SW 1271 (cell line): Measurements from ENCODE around the gene ADCY2.

ENCODE experiments used
- DNase-seq, 2 experiments: peaks; one replicate each; lab custom pipeline; 2025; lab: John Stamatoyannopoulos, UW

Gene ADCY2

DNA sequence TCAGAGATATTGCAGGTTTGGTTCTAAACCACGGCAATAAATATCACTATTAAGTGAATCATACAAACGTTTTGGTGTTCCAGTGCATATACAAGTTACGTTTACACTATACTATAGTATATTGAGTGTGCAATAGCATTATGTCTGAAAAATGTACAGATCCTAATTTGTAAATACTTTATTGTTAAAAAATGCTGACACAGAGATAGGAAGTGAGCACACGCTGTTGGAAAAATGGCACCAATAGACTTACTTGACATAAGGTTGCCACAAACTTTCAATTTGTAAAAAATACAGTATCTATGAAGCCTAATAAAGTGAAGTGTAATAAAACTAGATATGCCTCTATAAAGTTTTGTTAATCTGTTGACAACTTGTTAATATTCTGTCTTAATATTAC lies 439.0 kb downstream of the ADCY2 start:
- no peak for DNase-seq

DNA sequence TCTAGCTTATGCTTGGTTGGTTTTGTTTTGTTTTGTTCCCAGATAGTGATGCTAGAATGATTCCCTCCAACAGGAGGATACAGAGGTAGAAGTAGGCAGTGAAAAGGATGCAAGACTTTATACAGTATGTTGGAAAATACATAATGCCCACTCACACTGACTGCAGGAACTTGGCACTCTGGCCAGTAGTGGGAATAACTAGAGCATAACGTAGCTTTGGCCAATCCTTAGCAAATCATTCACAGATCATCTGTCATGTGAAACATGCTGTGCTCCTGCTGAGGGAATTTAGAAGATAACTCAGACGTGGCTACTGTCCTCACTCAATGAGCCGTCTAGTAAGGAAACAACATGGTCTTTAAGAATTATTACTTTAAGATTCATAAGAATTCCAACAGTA lies 441.5 kb downstream of the ADCY2 start:
- no peak for DNase-seq

DNA sequence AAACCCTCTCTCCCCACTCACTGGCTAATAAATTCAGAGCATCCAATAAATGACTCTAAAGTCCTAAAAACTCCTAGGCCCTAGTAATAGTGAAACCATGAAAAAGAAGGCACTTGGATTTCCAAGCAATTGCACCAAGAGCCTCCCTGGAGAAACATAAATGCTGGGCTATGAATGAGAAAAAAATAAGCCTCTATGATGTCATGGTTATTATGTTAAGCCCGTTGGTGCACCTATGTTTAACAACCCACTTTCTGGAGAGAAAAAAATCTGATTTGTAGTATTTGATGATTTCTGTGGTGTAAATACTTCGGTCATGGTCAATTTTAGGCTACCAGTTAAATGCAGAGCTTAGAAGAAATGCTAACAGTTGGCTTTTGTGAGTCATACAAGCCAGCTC lies 446.6 kb downstream of the ADCY2 start:
- no peak for DNase-seq

DNA sequence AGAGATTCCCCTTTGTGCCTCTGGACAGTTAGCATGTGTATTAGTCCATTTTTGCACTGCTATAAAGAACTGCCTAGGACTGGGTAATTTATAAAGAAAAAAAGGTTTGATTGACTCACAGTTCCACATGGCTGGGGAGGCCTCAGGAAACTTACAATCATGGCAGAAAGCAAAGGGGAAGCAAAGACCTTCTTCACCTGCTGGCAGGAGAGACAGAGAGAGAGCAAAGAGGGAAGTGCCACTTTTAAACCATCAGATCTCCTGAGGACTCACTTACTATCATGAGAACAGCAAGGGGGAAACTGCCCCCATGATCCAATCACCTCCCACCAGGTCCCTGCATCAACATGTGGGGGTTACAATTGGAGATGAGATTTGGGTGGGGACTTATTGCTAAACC lies 449.0 kb downstream of the ADCY2 start:
- no peak for DNase-seq

- no peak for DNase-seq
These were observed 449.6 kb downstream of the ADCY2 start for GRCh38 chr5:7845557-7845956.

DNA sequence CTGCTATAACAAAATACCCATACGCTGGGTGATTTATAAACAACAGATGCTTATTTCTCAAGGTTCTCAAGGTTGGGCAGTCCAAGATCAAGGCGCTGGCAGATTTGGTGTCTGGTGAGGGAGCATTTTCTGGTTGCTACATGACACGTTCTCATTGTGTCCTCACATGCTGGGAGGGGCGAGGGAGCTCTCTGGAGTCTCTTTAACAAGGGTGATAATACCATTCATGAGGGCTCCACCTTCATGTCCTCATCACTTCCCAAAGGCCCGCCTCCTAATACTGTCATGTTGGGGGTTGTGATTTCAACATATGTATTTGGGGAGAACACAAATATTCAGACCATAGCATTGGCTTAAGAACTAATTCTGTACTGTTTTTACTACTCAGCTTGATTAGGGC lies 450.4 kb downstream of the ADCY2 start:
- no peak for DNase-seq

- DNase-seq: no peak
These were observed 452.4 kb downstream of the ADCY2 start for GRCh38 chr5:7848296-7848695.

- no peak for DNase-seq
These were observed 453.9 kb downstream of the ADCY2 start for GRCh38 chr5:7849681-7850394.

DNA sequence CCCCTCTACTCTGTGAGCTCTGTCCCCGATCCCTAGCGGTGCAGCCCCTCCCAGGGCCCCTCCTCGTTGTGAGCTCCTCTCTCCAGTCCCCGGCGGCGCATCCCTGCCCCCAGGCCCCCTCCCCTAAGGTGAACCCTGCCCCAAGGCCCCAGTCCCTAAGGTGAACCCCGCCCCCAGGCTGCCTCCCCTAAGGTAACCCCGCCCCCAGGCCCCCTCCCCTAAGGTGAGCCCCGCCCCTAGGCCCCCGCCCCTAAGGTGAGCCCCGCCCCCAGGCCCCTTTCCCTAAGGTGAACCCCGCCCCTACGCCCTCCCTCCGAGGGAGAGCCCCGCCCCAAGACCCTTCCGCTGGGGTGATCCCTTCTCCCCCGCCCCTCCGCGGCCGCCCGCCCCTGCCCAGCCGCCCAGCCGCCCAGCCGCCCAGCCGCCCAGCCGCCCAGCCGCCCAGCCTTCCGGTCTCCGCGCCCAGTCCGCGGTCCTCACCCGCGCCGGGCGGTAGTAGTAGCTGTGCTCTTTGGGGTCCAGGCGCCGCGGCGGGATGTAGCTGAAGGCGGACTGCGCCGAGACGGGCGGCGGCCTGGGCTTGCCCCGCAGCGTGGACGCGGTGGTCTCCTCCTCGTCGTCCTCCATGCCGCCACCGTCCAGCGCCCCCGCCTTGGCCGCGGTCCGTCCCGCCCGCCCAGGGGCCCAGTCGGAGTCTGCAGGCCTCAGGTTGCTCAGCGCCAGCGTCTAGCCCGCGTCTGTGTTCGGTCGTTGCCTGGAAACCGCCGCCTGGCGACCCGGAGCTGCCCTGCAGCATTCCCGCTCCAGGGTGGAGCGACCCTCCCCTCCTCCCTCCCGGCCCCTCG lies 454.7 kb downstream of the ADCY2 start, which contains the start of gene CFAP90:
Gene CFAP90 (minus strand): TSS at position 739 of the 845 bp plus-strand sequence. CDS start 112 bp downstream, at position 627.
- DNase-seq: no peak

GRCh38 chr5:7851240-7851592 lies 455.3 kb downstream of the ADCY2 start:
- no peak for DNase-seq

GRCh38 chr5:7851617-7852289 lies 455.8 kb downstream of the ADCY2 start:
- no peak for DNase-seq

DNA sequence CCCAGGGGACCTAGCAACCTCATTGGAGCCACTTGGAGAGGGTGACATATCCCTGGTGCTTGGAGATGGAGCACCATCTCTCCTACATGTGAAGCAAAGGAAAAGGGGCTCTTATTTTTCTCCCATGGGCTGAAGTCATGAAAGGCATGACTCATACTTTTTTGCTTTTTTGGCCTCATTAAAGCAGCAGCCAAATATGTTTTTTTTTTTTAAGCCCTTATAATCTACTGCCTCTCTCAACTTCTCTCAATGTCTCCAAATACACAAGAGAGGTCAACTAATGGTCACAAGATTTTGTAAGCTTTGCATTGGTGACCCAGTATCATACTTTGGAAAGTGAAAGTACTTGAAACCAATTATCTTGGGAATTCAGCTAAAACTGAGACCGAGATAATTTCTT lies 456.6 kb downstream of the ADCY2 start:
- DNase-seq: no peak

- DNase-seq: no peak
These were observed 457.1 kb downstream of the ADCY2 start for GRCh38 chr5:7852988-7853387.

- DNase-seq: no peak
These were observed 459.7 kb downstream of the ADCY2 start for GRCh38 chr5:7855611-7856010.

DNA sequence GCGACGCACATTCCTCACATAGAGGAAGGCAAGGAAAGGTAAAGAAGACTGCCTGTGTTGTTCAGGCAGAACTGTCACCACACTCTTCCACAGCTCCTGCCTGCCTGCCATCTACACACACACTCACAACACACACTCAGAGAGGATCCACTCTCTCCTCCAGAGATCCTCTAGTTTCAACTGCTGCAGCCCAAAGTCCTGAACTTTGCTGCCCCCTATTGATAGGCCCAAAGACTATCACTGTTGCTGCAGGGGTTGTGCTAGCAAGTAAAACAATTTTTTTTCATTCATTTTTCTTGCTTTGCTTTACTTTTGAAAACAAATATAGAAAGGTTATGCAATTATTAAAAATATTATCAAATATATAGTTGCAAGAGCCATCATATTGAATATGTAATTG lies 460.9 kb downstream of the ADCY2 start:
- DNase-seq: peak in 1 of 2 experiments; percentile 41

DNA sequence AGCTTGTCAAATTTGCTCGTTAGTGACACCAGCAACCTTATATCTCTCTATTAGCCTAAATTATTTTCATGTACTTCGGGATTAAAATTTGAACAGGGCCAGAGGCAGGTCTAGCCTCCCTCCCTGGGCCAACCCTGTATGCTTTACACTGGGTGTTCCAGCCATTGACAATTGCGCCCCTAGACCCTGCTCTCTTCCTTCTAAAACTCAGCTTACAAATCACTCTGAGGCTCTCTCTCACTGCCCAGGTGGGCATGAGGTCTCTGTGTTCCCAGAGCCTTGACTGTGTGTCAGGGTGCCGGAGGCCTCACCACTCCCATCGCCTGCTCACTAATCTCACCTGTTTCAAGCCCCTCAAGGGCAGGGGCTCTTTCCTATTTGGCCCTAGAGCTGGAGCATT lies 461.4 kb downstream of the ADCY2 start:
- DNase-seq: no peak

GRCh38 chr5:7857926-7858632 lies 462.1 kb downstream of the ADCY2 start:
- no peak for DNase-seq

DNA sequence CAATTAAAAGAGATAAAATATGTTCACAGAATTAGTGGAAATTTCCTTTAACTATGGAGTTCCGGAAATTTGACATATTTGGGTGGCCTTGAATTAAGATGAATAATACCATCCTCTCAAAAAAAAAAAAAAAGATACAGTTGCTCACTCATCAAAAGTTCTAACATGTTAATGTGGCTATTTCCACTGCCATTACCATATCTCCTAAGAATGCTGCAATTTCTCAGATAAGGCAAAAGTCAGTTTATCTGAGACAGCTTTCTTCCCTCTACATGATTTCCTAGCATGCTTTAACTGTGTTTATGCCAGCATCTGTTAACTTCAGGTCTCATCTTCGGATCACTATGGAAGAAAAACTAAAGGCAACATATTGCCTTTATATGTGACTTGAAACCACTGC lies 470.3 kb downstream of the ADCY2 start:
- no peak for DNase-seq

- no peak for DNase-seq
These were observed 471.3 kb downstream of the ADCY2 start for GRCh38 chr5:7867260-7867659.

DNA sequence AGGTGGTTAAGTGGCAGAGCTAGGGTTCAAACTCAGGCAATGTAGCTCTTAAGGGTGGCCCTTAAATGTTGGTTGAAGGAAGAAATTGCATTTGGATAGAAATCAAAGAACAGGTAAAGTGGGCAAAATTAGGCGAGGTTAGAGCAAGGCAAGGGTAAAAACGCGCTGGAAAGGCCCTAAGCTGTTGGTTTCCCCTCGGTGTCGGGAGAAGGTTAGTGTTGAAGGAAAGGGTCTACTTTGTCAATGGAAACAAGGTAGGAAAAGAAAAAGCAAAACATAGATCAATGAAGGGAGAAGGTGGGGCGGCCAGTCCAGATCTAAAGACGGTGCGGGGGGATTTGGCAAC lies 472.5 kb downstream of the ADCY2 start:
- peak in 1 of 2 experiments; percentile 27 for DNase-seq

DNA sequence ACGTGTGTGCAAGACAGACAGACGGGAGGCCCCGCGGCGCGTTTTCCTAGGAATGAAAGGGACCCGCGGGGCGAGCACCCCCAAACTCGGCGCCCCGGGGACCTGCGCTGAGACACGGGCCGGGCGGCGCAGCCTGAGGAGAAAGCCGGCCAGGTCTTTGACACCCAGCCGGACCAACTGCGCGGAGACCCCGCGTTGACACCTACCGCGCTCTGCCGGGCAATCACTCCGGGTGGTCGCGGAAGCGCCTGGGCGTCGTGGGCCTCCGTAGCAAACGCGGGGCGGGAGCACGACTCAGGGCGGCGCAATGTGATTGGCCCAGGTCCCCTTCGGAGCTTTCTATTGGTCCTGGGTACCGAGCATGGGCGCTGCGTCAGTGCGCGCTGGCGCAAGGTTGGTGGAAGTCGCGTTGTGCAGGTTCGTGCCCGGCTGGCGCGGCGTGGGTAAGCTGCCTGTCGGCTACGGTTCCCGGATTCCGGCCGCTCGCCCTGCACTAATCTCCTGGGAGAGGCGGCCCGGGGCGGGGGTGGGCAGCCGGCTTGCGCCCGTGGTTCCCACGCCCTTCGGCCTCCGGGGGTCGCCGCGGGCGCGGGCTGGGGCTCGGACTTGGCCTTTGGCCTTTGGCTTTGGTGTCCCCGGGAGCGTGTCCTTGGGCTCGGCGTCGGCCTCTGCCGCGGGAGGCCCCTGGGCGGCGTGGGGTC lies 473.0 kb downstream of the ADCY2 start, which contains the start of the genes FASTKD3 and MTRR:
Gene FASTKD3 (minus strand): TSS at position 259 of the 701 bp plus-strand sequence. CDS start 948 bp downstream, outside the sequence.
Gene MTRR (plus strand): TSS at position 376 of the 701 bp plus-strand sequence. CDS start 1,647 bp downstream, outside the sequence.
- DNase-seq: peak; percentile 88 to 95
